K562 (cell line): Measurements from ENCODE around the gene PDZD8. TPM values are rescaled to one million over a fixed set of nuclear protein-coding genes. Genes with fewer than 3 reads are reported as not detected.

Source experiments
- CXXC5 ChIP-seq: fragments of 250-450 bp; sonication (Bioruptor Pico); IDR thresholded peaks from 2 replicates; pipeline ENCODE4 v1.8.0; 2022; ENCODE audit warnings: inconsistent platforms, mild to moderate bottlenecking, moderate library complexity
- ETV1 ChIP-seq: fragments of 450-650 bp; conservative IDR thresholded peaks from 2 replicates; pipeline ENCODE4 v1.6.1; 2016; ENCODE audit warnings: missing genetic modification characterization, control low read depth, low read depth, missing compliant biosample characterization
- FOSL1 ChIP-seq: fragments of 200-800 bp; sonication (Bioruptor generic); conservative IDR thresholded peaks from 2 replicates; pipeline ENCODE4 v1.6.1; 2016; ENCODE audit warnings: missing genetic modification characterization, missing compliant biosample characterization
- HDAC3 ChIP-seq: fragments of 450-650 bp; IDR thresholded peaks from 2 replicates; pipeline ENCODE4 v1.6.1; 2018; ENCODE audit warnings: borderline replicate concordance, mild to moderate bottlenecking, moderate library complexity; ENCODE audit not compliant: partially characterized antibody
- HIVEP1 ChIP-seq: fragments of 250-450 bp; sonication (Bioruptor Pico); IDR thresholded peaks from 2 replicates; pipeline ENCODE4 v1.4.0; 2020; ENCODE audit warnings: mild to moderate bottlenecking
- KAT7 ChIP-seq: sonication (generic); formaldehyde crosslinking; IDR thresholded peaks from 2 replicates; pipeline ENCODE4 v1.8.0; 2022; ENCODE audit warnings: missing genetic modification reagents, mild to moderate bottlenecking, borderline replicate concordance
- MGA ChIP-seq: fragments of 450-650 bp; IDR thresholded peaks from 2 replicates; pipeline ENCODE4 v1.6.1; 2016; ENCODE audit warnings: mild to moderate bottlenecking, moderate library complexity
- MNT ChIP-seq, 2 experiments: fragments of 450-650 bp; conservative IDR thresholded peaks; 2 replicates each; pipeline ENCODE4 v1.6.1; 2017; ENCODE audit warnings: mild to moderate bottlenecking in 2 of 2, moderate library complexity in 2 of 2
- NR2C1 ChIP-seq, 2 experiments: fragments of 450-650 bp; IDR thresholded peaks; 2 replicates each; pipeline ENCODE4 v1.6.1; 2017; ENCODE audit warnings: mild to moderate bottlenecking in 2 of 2, antibody characterized with exemption in 1 of 2, inconsistent platforms in 1 of 2, missing compliant biosample characterization in 1 of 2, missing genetic modification characterization in 1 of 2
- YY1 ChIP-seq, 3 experiments: IDR thresholded peaks; 2 replicates each; pipeline ENCODE4 v1.6.1; 2011; ENCODE audit warnings: low read length in 2 of 3, mild to moderate bottlenecking in 2 of 3, moderate library complexity in 2 of 3, borderline replicate concordance in 1 of 3, control low read depth in 1 of 3, low read depth in 1 of 3; ENCODE audit not compliant: insufficient read depth in 3 of 3, insufficient replicate concordance in 2 of 3, control insufficient read depth in 1 of 3, insufficient read length in 1 of 3; ENCODE audit errors: extremely low read depth in 1 of 3
- ZNF655 ChIP-seq: fragments of 250-450 bp; sonication (Bioruptor Pico); IDR thresholded peaks from 2 replicates; pipeline ENCODE4 v1.5.0; 2021
- ZNF668 ChIP-seq: fragments of 250-450 bp; sonication (Bioruptor Pico); IDR thresholded peaks from 2 replicates; pipeline ENCODE4 v1.8.0; 2022; ENCODE audit warnings: mild to moderate bottlenecking, inconsistent platforms
- ZNF778 ChIP-seq: fragments of 450-650 bp; formaldehyde crosslinking; IDR thresholded peaks from 2 replicates; pipeline ENCODE4 v1.4.0; 2020; ENCODE audit warnings: mild to moderate bottlenecking, moderate library complexity
- polyA plus RNA-seq, 8 experiments: library from polyadenylated mRNA; depleted of rRNA in 4 of 8; stranded (reverse) in 5 of 8; unstranded in 3 of 8; fragments of >200 nt; fragmentation: Nextera tagmentation in 2 of 8; fragmentation: Illumina TruSeq in 1 of 8; extraction: Ambion mirVana in 2 of 8; extraction: Trizol in 1 of 8; gene quantifications; 2 replicates each; pipeline versions ENCODE4 v1.2.1 to v1.2.3, GENCODE V29; 2011 to 2014; ENCODE audit warnings: inconsistent platforms in 1 of 8, missing spikeins in 1 of 8
- total RNA-seq, 7 experiments: library from RNA; depleted of rRNA in 6 of 7; stranded (reverse); fragments of >200 nt in 6 of 7; fragmentation: Illumina TruSeq in 2 of 7; extraction: Trizol in 2 of 7; gene quantifications; 2 replicates each; pipeline versions ENCODE4 v1.2.1 to v1.2.3, GENCODE V29; 2011 to 2021; ENCODE audit warnings: low replicate concordance in 1 of 7

The PDZD8 gene
- total and polyA plus RNA-seq, 9 of the 15 experiments (the other 6 are each of a cell fraction or from before 2014, with no cell fraction given): 5.5 to 53.4 (median 36.8) TPM

GRCh38 chr10:117266400-117266799, 108.8 kb downstream of the PDZD8 start (continued):
- TF ChIP-seq MGA: peak; percentile 67
- TF ChIP-seq ZNF668 (CRISPR knock-in tag): no peak
- TF ChIP-seq ZNF655: no peak
- 0 out of 4 replicates have a peak, but pooled peaks of 1 of the 2 experiments have one; percentile 30 for TF ChIP-seq MNT (conservative IDR thresholded peaks at IDR 0.05)
- TF ChIP-seq HDAC3: no peak
- TF ChIP-seq ETV1: peak; percentile 46; the same call in 1 of the 2 replicates
- no peak for TF ChIP-seq YY1 (IDR thresholded peaks at IDR 0.05; ENCODE audit: borderline replicate concordance in 1 of 3, control insufficient read depth in 1 of 3, extremely low read depth in 1 of 3, insufficient read depth in 3 of 3, insufficient read length in 1 of 3, insufficient replicate concordance in 2 of 3, low read depth in 1 of 3, low read length in 2 of 3)
- no peak for TF ChIP-seq HIVEP1
- no peak for TF ChIP-seq FOSL1 (tag)
- TF ChIP-seq ZNF778: no peak
- TF ChIP-seq CXXC5 (CRISPR knock-in tag): peak; percentile 13; the same call in 1 of the 2 replicates
- TF ChIP-seq NR2C1 (IDR thresholded peaks at IDR 0.05): no peak
- TF ChIP-seq NR2C1 (tag; IDR thresholded peaks at IDR 0.05): no peak
- TF ChIP-seq KAT7 (CRISPR knock-in tag): no peak
